Stimulated activated CD8-positive, alpha-beta memory T cell treated with anti-CD3 and anti-CD28 coated beads, Interleukin-12 subunit alpha, Interleukin-12 subunit beta, amount 100 ng/mL, for 1 hour (primary cell): ENCODE data around the gene ST6GALNAC1.

ENCODE experiments used
- DNase-seq: peaks from one replicate; pipeline ENCODE4 v3.0.0-alpha.2; 2020; ENCODE audit warnings: low read depth

Gene ST6GALNAC1, protein sequence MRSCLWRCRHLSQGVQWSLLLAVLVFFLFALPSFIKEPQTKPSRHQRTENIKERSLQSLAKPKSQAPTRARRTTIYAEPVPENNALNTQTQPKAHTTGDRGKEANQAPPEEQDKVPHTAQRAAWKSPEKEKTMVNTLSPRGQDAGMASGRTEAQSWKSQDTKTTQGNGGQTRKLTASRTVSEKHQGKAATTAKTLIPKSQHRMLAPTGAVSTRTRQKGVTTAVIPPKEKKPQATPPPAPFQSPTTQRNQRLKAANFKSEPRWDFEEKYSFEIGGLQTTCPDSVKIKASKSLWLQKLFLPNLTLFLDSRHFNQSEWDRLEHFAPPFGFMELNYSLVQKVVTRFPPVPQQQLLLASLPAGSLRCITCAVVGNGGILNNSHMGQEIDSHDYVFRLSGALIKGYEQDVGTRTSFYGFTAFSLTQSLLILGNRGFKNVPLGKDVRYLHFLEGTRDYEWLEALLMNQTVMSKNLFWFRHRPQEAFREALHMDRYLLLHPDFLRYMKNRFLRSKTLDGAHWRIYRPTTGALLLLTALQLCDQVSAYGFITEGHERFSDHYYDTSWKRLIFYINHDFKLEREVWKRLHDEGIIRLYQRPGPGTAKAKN

GRCh38 chr17:76643553-76644148 lies at the start of gene ST6GALNAC1:
Gene ST6GALNAC1 (minus strand): TSS chr17:76643757. CDS start chr17:76643638, 119 bp downstream.
- DNase-seq, result no peak

DNA sequence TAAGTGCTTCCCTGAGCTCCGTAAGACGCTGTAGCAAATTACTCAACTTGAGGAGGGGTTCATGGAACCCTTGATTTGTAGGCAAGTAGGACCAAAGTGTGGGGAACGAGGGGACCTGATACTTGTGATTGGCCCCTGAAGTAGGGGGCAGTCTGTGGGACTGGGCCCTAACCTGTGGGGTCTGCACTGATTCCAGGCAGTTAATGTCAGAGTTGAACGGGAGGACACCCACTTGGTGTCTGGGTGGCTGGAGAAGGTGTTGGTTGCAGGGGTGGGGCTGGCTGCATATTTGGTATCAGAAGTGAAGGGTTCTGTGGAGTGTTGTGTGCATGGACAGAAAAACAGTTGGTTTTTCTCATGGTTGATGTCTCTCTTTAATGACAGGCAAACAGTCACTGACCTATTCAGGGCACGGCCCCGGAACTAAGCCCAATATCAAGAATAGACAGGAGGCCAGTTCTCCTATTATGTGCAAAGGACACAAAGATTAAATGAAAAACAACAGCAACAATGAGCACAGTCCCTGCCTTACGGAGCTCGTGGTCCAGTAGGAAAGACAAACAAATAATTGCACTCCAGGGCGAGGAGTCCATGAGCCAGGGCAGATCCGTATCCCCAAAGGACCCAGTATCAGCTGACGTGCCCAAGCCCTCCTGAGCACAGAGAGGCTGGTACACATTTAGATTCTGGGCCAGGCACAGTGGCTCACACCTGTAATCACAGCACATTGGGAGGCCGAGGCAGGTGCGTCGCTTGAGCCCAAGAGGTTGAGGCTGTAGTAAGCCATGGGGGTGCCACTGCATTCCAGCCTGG lies 48.0 kb upstream of the ST6GALNAC1 start:
- no peak for DNase-seq

- no peak for DNase-seq
Measured at GRCh38 chr17:76690596-76691280, 47.2 kb upstream of the ST6GALNAC1 start.

- DNase-seq, result no peak
Measured at GRCh38 chr17:76689859-76690258, 46.3 kb upstream of the ST6GALNAC1 start.

DNA sequence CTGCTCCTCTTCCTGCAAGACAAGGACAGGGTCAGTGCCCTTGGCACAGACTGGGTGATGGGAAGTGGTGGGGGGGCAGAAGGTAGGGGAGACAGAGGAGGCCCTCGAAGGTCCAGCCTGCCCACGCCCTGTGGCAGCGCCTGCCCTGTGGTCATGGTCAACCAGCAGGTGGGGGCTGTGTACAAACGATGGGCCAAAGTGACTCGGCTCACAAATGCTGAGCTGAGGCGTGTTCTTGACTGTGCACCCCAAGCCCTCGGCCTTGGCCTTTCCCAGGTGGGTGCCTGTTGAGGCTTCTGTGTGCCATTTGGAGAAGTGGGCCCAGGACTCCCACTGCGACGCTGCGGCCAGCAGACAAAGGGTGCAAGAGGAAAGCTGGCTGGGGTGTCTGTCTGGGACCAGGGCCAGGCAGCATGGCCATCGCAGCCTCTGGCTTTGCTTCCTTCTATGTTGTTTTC lies 44.6 kb upstream of the ST6GALNAC1 start:
- DNase-seq, result no peak

- no peak for DNase-seq
Measured at GRCh38 chr17:76687298-76688164, 44.0 kb upstream of the ST6GALNAC1 start.

DNA sequence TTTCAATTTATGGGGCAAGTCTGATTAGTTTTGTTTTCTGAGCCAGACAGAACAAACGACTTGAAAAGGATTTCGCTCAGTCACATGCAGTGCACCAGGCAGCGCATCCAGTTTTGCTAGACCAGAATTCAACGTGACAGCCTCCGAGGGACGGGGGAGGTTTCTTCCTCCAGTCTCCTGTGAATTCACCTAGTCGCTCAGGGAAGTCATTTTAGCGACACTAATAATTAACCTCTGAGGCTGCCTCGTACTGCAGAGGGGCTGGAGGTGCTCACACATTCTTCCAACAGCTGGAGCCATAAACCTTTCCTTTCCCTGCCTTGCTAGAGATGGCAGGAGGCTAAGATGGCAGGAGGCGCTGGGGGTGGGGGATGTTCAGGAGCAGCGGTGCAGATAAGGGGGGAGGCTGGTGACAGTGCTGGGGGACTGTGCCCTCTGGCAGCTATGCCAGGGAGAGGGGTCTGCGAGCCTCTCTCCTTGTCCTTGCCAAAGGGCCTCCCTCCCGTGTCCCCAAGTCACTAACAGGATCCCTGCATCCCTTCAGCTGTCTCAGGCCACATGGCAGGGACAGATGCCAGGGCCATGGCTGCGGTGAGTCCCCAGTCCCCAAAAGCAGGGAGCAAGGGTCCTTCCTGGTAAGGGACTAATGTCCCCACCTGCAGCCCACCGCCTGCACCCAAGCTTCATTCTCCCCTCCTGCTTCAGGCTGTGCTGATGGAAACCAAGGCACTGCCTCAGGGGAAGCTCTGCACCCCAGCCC lies 43.2 kb upstream of the ST6GALNAC1 start:
- DNase-seq, result no peak

- DNase-seq, result no peak
Measured at GRCh38 chr17:76685846-76686245, 42.3 kb upstream of the ST6GALNAC1 start.

DNA sequence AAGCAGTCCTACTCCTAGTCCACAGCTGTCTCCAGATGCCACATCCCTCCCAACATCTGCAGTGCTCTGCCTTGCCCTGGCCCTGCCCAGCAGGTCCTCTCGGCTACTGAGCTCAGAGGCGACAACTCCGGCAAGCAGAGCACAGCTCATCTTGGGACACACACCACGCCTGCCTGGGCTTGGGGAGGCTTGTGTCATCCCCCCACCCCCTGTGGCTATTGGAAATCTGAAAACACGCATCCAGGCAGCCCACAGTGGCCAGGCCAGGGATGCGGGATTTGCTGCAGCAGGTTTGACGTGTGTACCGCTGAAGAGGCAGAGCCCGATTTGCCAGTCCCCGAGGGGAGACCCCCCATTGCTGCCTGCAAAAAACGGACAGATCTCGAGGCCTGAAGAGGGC lies 41.8 kb upstream of the ST6GALNAC1 start:
- no peak for DNase-seq

GRCh38 chr17:76684756-76685155 lies 41.2 kb upstream of the ST6GALNAC1 start:
- DNase-seq, result no peak

- no peak for DNase-seq
Measured at GRCh38 chr17:76683921-76684745, 40.6 kb upstream of the ST6GALNAC1 start.

DNA sequence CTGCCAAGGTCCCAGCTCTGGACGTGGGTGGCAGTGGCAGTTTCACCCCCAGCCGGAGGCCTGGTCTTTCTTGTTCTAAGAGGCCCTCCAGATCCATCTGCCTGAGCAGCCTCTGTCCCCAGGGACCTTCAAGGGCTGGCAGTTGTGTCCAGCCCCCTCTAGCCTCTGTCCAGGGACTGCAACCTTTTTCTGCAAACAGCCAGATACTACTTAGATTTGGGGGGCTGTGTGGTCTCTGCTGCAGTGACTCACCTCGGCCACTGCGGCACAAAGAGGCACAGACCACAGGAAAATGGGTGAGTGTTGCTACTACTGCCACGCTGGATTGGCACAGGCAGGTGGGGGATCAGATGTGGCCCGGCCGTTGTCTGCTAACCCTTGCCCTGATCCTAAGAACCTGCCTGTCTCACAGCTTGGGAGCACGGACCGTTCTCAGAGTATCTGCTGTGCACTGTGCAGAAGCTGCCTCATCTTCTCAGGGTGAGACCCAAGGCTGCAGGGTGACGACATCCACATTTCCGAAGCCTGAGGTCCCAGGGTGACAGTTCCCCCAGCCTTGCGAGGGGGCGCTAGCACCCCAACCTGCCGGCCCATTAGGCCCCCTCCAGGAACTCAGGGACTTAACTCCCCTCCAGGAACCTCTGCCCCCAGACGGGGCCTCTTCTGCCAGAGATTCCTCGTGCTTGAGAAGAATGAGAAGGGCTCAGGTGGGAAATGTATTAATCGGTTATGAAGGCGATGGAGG lies 39.6 kb upstream of the ST6GALNAC1 start:
- DNase-seq, result no peak

- no peak for DNase-seq
Measured at GRCh38 chr17:76682296-76682695, 38.7 kb upstream of the ST6GALNAC1 start.

GRCh38 chr17:76681222-76682137 lies 37.9 kb upstream of the ST6GALNAC1 start:
- DNase-seq, result peak; percentile 59

GRCh38 chr17:76679239-76679638 lies 35.7 kb upstream of the ST6GALNAC1 start:
- no peak for DNase-seq

- no peak for DNase-seq
Measured at GRCh38 chr17:76678330-76678729, 34.8 kb upstream of the ST6GALNAC1 start.

DNA sequence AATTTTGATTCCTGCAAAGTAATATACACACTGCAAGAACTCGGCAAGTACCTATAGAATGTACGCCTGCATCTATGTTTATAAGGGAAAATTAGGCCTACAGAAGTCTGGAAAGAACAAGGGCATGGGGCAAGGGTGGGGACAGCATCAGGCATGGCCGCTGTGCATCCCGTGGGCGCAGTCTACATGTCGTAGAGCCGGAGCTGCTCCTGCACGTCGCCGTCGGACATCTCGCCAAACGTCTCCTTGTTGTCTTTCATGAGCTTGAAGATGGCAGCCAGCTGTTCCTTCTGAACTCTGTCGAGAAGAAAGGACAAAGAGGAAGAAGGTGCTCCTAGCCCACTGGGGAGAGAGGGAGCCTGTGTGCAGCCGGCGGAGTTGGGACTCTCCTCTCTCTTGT lies 33.8 kb upstream of the ST6GALNAC1 start:
- no peak for DNase-seq
